HG02623 (cell line): ENCODE measurements around the gene BORCS8.

Experiments
- ATAC-seq: cut with Tn5 transposase; IDR thresholded peaks from one replicate; pipeline ENCODE4 v1.9.1; 2021; ENCODE audit warnings: moderate library complexity; ENCODE audit not compliant: unreplicated experiment

Gene BORCS8

DNA sequence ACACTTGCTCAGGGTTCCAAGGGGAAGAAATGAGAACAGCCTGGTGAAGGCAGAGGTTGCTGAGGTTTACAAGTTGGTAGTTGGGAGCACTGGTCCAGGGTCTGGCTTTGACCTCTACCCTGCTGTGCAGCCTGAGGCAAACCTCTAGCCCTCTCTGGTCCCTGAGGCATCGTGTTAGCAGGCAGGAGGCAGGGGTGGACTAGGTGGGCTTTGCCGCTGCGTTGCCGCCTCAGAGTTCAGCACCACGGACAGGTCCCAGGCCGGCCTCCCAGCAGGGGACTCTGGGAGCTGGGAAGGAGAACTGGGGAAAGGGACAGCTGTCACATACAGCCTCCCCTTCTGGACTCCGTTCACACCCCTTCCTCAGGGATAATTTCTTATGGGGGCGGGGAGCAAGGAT lies 22.9 kb upstream of the BORCS8 start:
- no peak for ATAC-seq

DNA sequence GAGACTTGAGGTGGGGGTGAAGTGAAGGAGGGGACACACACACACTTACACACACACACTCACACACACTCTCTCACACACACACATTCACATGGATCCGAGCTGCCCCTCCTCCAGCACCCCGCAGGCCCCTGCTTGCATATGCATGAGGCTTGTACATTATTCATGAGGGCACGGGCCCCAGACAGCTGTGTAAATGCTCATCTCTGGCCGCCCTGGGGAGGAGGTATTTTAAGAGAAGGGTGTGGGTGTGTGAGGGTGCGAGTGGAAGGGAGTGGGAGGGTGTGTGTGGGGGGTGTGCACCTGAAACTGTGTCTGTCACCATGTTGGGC lies 22.2 kb upstream of the BORCS8 start:
- ATAC-seq: no peak

DNA sequence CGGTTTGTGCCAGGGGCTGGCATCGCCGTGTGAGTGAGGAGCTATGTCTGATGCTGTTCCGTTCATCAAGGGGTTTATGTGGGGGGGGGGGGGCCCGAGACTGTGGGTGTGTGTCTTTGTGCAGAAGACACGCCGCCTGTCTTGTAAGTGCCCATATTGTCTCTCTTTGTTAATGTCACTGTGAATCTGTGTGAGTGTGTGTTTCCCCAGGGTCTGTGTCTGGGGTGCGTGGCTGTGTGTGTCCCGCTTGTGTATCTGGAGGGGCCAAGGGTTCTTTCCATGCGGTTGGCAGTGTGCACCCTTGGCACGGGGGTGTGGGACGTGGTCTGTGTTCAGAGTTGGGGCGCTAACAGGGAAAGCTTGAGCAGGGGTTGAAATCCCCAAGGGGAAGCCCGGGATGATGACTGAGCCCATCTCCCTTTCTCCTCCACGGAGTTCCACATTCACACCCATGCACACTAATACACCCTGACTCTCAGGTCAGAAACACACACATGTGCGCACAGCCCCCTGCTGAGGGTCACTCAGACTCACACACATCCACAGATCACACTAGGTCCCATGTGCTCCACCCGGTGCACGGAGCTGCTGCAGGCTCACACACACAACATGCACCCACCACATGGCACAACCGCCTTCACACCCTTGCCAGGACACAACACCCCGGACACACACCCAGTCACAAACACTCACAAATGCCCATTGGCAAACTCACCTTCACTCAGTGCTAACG lies 21.6 kb upstream of the BORCS8 start:
- ATAC-seq: no peak

DNA sequence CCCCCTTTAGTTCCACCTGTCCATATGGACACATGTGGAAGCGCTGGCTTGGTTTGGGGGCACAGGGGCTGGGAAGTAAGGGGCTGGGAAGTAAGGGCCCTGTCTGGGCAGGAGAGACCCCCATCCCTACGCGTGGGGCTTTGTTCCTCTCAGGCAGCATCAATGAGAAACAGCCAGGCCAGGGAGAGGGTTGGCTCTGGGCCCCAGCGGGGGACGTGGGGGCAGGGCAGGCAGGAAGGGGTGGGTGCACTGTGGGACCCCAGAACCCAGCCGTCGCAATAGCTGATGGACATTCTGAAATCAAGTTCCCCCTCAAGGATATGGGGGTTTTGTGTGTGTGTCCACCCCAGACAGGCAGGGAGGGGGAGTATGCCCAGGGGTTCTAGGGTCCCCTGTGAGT lies 21.0 kb upstream of the BORCS8 start:
- no peak for ATAC-seq

DNA sequence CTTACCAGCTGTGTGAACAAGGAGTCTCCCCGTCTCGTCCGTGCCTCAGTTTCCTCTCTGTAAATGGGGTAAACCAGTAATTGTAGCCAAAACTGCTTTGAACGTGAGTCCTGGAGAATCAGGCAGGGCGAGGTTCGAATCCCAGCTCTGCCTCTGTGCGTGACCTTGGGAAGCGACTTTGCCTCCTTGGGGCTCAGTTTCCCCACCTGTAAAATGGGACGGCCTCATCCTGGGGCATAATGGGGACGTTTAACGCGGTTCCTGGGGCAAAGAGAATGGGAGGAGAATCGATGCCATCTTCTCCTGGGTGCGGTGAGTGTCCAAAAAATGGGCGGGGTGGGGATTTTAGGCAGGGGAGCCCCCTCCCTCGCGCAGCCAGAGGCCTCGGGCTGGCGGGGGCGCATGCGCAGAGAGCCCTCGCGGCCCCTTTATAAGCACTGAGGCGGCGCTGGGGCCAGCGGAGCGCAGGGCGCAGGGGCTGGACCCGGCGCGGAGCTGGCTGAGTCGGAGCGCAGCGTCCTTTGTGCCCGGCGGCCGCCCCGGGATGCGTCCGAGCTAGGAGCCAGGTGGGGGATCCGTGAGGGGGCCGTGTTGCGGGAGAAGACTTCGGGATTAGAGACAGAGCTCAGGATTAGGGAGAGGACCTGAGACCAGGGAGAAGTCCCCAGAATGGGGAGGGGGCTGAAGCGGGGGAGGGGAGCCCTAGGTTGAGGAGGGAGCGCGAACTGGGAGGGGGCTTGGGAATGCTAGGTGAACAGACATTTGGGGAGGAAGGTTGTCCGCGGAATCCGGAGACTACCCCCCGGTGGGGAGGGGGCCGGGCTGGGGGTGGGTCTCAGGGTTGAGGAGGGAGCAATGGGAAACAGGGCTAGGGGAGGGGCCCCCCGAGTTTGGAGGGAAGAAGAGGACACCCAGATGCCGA lies 19.8 kb upstream of the BORCS8 start, which contains the start of gene NCAN:
NCAN (plus strand) TSS at position 460 of the 922 bp plus-strand sequence. CDS start 4,996 bp downstream, outside the sequence.
- ATAC-seq: no peak

DNA sequence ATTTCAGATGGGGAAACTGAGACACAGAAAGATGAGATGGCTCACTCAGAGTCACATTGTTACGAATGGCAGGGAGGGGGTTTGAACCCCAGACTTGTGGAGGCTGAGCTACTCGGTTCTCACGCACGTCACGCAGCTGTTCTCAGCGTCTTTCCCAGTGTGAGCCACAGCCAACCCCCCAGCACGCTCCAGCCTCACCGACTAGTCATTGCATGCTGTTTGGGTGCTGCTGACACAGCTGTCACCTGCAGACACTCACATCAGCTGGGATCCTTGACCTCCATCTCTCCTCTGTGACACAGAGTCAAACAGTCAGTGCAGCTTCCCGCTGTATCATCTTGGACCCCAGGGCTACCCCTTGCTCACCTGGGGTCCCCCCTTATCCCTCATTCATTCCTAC lies 17.4 kb upstream of the BORCS8 start:
- no peak for ATAC-seq

DNA sequence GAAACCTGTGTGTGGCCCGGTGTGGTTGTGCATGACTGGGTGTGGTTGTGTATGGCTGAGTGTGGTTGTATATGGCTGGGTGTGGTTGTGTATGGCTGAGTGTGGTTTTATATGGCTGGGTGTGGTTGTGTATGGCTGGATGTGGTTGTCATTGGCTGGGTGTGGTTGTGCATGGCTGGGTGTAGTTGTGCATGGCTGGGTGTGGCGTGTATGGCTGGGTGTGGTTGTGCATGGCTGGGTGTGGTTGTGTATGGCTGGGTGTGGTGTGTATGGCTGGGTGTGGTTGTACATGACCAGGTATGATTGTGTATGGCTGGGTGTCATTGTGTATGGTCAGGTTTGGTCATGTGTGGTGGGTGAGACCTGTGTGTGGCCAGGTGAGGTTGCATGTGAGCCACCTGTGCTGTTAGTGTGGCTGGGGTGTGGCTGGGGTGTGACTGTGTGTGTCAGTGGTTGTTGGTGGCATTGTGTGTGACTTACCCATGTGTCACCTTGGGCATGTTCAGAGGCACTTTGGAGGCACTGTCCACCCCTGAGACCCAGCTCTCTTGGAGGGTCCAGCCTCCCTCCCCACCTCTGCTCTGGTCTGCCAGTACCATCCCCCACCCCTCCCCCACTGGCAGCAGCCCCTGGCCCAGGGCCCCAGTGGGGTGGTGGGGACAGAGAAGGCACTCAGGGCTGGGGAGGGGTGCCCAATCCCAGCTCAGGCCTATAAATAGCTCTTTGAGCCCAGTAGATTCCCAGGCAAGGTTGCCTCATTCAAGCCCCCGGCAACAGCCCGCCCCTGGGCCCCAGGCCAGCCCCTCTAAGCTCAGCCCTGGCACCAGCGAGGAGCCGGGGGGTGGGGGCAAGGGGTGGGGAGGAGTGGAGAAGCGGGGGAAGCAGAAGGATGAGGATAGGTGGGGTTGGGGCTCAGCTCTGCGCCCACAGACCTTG lies 16.0 kb upstream of the BORCS8 start:
- no peak for ATAC-seq

DNA sequence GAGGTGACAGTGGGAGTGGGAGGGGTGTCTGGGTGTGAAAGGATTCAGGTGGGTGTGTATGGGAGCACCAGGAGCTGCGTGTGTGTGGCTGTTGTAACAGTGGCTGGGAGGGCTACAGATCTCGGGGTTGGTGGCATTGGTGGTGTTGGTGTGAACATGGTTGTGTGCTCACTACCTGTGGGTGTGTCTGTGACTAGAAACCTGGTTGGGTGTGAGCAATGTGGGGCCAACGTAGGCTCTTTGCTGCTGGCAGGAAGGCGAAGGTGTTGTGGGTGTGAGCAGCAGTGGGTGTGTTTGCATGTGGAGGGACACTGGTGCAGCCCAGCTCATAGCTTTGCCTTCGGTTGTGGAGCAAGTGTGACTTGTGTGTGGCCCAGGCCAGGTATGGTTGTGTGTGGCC lies 15.0 kb upstream of the BORCS8 start:
- ATAC-seq: no peak

DNA sequence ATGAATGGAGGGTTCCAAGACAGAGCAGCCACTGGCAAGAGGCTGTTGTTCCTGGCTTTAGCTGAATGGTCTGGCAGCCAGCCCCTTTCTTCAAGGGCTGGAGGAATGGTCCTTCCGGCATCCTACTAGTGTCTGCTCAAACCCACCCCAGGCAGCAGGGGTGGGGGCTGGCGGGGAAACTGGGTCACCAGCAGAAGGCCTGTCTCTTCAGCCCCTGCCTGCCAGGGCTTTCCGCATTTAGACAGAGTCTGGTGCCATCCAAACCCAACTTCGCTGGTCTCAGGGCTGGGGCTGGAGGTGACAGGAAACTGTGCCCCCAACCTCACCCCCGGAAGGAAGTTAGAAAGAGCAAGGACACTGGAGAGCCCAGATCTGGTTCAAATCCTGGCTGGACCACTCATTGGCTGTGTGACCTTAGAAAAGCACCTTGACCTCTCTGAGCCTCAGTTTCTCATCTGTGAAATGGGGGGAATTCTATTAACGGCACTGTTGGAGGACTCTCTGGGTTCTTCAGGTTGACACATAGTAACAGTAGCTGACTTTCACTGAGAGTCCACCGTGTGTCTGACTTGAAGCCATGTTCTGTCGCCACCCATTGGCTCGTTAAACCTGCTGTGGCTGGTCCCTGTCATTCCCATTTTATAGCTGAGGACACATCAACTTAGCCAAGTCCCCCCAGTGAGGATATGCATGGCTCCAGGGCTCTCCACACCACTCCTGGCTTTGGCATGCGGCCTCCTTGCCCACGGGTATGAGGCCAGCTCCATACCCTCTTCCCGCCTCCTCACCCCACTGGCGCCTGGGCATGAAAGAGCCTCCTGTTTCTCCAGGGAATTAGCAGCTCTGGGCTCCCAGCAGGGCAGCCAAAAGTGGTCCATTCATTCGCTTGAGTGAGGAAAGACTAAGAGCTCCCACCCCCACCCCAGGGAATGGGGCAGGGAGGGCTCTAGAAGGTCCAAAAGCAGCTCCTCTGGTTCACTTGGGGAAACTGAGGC lies 13.8 kb upstream of the BORCS8 start:
- ATAC-seq: no peak

DNA sequence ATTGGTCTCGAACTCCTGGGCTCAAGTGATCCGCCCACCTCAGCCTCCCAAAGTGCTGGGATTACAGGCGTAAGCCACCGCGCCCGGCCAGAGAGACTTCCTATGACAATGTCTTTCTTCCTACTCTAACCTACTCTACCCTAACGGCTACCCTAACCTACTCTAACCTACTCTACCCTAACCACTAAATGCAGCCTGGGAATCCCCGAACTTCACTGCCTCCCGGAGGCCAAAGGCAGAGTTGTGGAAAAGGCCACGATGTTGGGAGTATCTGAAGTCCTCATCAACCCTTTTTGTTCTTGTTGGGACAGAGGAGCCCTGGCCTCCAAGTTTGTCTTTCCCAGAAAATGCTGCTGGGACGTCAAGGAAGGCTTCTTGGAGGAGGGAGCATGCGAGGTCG lies 12.2 kb upstream of the BORCS8 start:
- no peak for ATAC-seq

DNA sequence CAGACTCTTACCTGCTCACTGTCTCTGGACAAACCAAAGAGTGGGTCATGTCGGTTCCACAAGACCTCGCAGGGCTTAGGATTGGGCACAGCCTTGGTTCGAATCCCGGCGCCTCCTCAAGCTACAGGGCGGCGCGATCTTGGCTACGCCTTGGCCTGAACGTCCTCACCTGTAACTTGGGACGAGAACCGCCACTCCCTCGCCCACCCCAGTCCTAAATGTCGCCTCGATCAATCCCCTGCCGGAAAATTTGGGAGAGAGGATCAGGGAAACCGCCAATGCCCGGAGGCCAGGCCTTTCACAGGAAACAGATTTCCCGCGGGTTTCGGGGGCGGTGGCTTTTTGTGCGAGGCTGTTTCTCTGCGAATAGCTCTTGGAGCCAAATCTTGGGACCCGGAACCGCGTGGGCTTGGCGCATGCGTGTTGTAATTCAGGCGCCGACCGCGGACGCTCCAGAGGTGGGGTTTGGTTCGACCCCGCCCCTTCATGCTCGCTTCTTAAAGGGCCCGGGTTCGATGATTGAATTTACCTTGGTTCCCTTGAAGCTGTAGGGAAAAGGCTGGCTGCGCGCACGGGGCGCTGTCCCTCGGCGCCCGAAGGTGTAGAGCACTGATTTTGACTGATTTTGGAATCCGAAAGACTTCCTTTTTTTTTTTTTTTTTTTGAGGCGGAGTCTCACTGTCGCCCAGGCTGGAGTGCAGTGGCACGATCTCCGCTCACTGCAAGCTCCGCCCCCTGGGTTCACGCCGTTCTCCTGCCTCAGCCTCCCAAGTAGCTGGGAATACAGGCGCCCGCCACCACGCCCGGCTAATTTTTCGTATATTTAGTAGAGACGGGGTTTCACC lies 11.3 kb upstream of the BORCS8 start, which contains the start of gene NR2C2AP:
NR2C2AP (minus strand) TSS at position 403 of the 845 bp plus-strand sequence; CDS start at position 49, 354 bp downstream.
- peak; percentile 79 for ATAC-seq

DNA sequence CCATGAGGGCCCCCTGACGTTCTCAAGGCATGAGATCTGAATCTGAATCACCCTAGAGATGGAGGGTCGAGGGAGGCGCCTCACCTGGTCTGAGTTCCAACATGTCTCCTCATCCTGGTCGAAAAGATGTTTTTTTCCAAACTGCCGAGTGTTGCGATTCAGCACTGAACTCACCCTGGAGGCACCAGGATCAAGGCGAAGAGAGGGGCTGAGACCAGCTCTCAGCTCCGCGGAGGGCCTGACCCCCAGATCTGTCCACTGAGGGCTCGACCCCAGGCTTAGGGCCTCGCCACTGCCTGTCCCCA lies 10.7 kb upstream of the BORCS8 start:
- ATAC-seq: no peak

DNA sequence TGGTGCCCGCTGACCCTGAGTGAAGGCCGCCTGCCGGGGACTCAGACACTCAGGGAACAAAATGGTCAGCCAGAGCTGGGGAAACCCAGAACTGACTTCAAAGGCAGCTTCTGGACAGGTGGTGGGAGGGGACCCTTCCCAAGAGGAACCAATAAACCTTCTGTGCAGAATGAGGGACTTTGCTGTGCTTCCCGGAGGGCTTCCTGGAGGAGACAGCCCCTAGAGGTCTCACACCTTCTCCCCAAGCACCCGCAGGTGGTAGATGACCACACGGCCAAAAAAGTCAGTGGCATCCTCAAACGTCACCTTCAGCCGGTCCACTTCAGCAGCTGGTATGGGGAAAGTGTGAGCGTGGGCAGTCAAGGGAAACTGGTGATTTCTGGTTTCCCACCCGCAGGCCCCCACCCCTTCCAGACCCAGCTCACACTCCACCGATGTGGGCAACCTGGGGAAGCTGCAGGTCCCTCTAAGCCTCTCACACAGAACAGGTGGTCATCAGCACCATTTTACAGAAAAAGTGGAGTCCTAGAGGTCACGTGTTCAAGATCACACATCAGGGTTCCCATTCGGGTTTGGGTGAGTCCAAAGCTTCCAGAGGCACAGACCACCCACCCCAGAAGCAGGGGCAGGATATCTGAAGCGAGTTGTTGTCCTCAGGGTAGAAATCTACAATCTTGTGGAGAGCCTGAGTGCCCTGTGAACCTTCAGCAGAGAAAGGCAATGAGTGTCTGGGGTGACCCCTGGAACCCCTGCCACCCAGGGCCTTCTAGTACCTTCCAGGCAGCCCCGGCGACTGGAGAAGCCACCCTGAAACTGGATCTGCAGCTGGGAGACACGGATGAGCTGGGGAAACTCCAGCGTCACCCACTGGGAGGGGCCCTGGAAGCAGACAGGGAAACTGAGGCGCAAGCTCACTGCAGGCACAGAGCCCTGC lies 10.0 kb upstream of the BORCS8 start:
- no peak for ATAC-seq

DNA sequence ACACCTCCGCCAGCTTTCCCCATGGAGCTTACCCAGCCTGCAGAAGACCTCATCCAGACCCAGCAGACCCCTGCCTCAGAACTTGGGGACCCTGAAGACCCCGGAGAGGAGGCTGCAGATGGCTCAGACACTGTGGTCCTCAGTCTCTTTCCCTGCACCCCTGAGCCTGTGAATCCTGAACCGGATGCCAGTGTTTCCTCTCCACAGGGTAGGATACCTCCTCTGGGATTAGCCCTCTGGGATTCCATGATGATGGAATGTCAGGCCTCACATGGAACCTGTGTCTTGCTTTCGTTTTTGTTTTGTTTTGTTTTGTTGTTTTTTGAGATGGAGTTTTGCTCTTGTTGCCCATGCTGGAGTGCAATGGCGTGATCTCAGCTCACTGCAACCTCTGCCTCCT lies 2.0 kb upstream of the BORCS8 start:
- no peak for ATAC-seq

DNA sequence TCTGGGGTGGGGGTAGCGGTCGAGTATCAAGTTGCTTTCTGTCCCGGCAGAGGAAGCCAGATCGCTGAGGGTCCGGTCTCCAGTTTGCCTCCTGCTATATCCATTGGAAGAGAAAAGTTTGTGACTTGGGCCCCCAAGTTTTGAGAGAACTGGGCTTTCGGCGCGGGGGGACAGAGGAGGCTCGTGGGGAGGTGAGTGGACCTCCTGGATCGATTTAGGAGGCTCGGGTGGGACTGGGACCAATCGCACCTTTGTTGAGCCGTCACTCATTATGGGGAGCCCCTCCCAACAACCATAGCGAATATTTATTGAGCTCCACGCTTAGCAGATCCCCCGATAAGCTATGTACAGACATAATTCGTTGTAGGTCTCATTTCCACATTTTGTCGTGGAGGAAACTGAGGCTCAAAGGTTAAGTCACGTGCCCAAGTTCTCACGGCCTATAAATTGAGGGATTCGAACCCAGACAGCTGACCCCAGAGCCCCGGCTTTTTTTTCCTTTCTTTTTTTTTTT lies 1.0 kb upstream of the BORCS8 start:
- ATAC-seq: no peak

DNA sequence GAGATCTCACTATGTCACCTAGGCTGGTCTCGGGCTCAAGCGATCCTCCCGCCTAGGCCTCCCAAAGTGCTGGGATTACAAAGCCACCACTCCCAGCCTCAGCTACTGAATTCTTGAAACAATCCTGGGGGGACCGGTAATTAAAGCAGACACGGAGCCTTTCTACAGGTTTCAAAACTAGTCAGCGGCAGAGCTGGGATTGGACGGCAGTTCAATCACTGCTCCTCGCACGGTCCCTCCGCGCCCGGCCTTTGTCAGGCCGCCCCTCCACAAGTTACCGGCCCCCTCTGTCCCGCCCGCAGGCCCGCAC lies 229 bp downstream of the BORCS8 start:
- ATAC-seq: no peak

DNA sequence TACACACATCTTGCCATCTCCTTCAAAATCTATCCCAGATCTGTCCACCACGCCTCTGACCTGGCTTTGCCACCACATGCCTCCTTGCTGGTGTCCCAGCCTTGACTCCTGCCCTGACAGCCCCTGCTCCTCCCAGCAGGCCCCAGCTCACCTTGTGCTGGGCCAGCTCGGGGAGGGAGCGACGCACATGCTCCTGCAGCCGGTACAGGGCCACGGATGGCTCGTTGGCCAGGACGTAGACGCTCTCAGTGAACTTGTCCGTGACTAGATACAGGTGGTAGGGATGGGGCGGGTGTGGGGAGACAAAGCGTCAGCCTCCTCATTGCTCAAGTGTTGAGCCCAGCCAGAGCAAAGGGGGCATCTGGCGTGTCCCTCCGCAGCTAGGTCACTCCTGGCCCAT lies 5.2 kb downstream of the BORCS8 start:
- ATAC-seq: no peak
